GM12801 (cell line): ENCODE results near the gene SFMBT1.

Experiments
- CTCF ChIP-seq: IDR thresholded peaks from one replicate; pipeline ENCODE4 v1.5.1; 2011; ENCODE audit warnings: control low read depth; ENCODE audit not compliant: insufficient read length; ENCODE audit errors: extremely low read depth

Gene SFMBT1

GRCh38 chr3:52897130-52898122, 148.4 kb downstream of the SFMBT1 start, which contains the start of gene STIMATE:
STIMATE (minus strand) TSS chr3:52897548; CDS start chr3:52897450, 98 bp downstream.
- TF ChIP-seq CTCF = no peak

GRCh38 chr3:52896613-52897012, 149.3 kb downstream of the SFMBT1 start:
- no peak for TF ChIP-seq CTCF

GRCh38 chr3:52896151-52896550, 149.7 kb downstream of the SFMBT1 start:
- no peak for TF ChIP-seq CTCF

GRCh38 chr3:52895418-52895817, 150.5 kb downstream of the SFMBT1 start:
- no peak for TF ChIP-seq CTCF

GRCh38 chr3:52894756-52895155, 151.1 kb downstream of the SFMBT1 start:
- TF ChIP-seq CTCF = no peak

GRCh38 chr3:52893723-52894122, 152.2 kb downstream of the SFMBT1 start:
- TF ChIP-seq CTCF = no peak

- no peak for TF ChIP-seq CTCF
These were observed 153.1 kb downstream of the SFMBT1 start for GRCh38 chr3:52892625-52893311.
